Panc1 (cell line): ENCODE data around the gene GBP4. TPM values are rescaled to one million over a fixed set of nuclear protein-coding genes. Genes with fewer than 3 reads are reported as not detected.

Experiments
- ATAC-seq: fragments of 200-7000 bp; cut with Tn5 transposase; 2 replicates; pipeline ENCODE4 v1.9.1; 2020; ENCODE audit warnings: mild to moderate bottlenecking, moderate library complexity
- BruUV-seq: library from RNA; stranded (reverse); fragments of 400-500 nt; replicated peaks from 2 replicates; lab custom pipeline; 2021; lab: Mats Ljungman, UMichigan
- CTCF ChIA-PET: fragments of 300-600 bp; sonication (Branson Sonifier 250); formaldehyde crosslinking; loops from one replicate; lab custom pipeline; 2022; ENCODE audit warnings: antibody characterized with exemption; lab: Charles Lee
- POLR2A ChIA-PET: fragments of 300-600 bp; sonication (Branson Sonifier 250); formaldehyde crosslinking; loops from one replicate; lab custom pipeline; 2022; ENCODE audit warnings: antibody characterized with exemption; lab: Charles Lee
- DNase-seq: peaks from one replicate; pipeline ENCODE4 v3.0.0-alpha.2; 2010; ENCODE audit warnings: low read depth, low spot score
- H3K27ac ChIP-seq: 2 replicates; pipeline ENCODE4 v1.5.1; 2011; ENCODE audit warnings: mild to moderate bottlenecking, low read length, inconsistent platforms
- H3K27me3 ChIP-seq: fragments of 200-500 bp; sonication (Bioruptor generic); 2 replicates; pipeline ENCODE4 v1.6.0; 2014; ENCODE audit warnings: low read length, inconsistent platforms; ENCODE audit not compliant: control insufficient read depth, insufficient read depth
- H3K36me3 ChIP-seq: fragments of 200-500 bp; sonication (Bioruptor generic); 2 replicates; pipeline ENCODE4 v1.5.1; 2014; ENCODE audit warnings: inconsistent platforms, mild to moderate bottlenecking, low read length, moderate library complexity; ENCODE audit not compliant: control insufficient read depth, insufficient read depth
- H3K4me1 ChIP-seq: 2 replicates; pipeline ENCODE4 v1.5.1; 2011; ENCODE audit warnings: inconsistent platforms, mild to moderate bottlenecking, low read length, moderate library complexity; ENCODE audit not compliant: control insufficient read depth, insufficient read depth
- H3K4me3 ChIP-seq, 2 experiments: 2 replicates each; pipeline ENCODE4 v1.5.1; 2011 to 2012; ENCODE audit warnings: low read depth in 2 of 2, low read length in 2 of 2, mild to moderate bottlenecking in 2 of 2, inconsistent platforms in 1 of 2, moderate library complexity in 1 of 2
- H3K9me3 ChIP-seq: fragments of 200-500 bp; sonication (Bioruptor generic); 2 replicates; pipeline ENCODE4 v1.5.1; 2014; ENCODE audit warnings: low read depth, mild to moderate bottlenecking, inconsistent platforms, low read length, moderate library complexity; ENCODE audit not compliant: control insufficient read depth, insufficient read depth
- POLR2AphosphoS5 ChIP-seq: IDR thresholded peaks from 2 replicates; pipeline ENCODE4 v1.6.1; 2012; ENCODE audit warnings: mild to moderate bottlenecking, low read depth, low read length, moderate library complexity
- REST ChIP-seq, 2 experiments: IDR thresholded peaks; 2 replicates each; pipeline ENCODE4 v1.6.1; 2011 to 2012; ENCODE audit warnings: low read depth in 2 of 2, control low read depth in 1 of 2, low read length in 1 of 2, mild to moderate bottlenecking in 1 of 2, moderate library complexity in 1 of 2; ENCODE audit not compliant: insufficient read depth in 1 of 2
- SIN3A ChIP-seq: IDR thresholded peaks from 2 replicates; pipeline ENCODE4 v1.6.1; 2012; ENCODE audit warnings: low read depth, mild to moderate bottlenecking, low read length, moderate library complexity, borderline replicate concordance; ENCODE audit not compliant: insufficient read depth
- TCF7L2 ChIP-seq: IDR thresholded peaks from 2 replicates; pipeline ENCODE4 v1.6.1; 2011; ENCODE audit warnings: mild to moderate bottlenecking, low read depth, low read length, inconsistent platforms
- in situ Hi-C: cut with HindIII; loops from 2 replicates; pipeline ENCODE4 v1.10.0; 2016; ENCODE audit warnings: low sequenced_read_pairs, low pct_unique_long_range_greater_than_20kb
- intact Hi-C: fragments of 100-400 bp; cut with micrococcal nuclease; formaldehyde crosslinking; loops from one replicate; pipeline ENCODE4 v1.10.0; 2022; ENCODE audit not compliant: unreplicated experiment
- total RNA-seq: library from RNA; stranded (reverse); gene quantifications from one replicate; pipeline ENCODE4 v1.2.1, GENCODE V29; 2021; ENCODE audit not compliant: unreplicated experiment
- TF ChIP-seq, protein P1 (sequence below): fragments of 450-650 bp; IDR thresholded peaks from 2 replicates; pipeline ENCODE4 v1.5.1; 2017; ENCODE audit warnings: mild to moderate bottlenecking

GBP4 gene
- total RNA-seq, 1 experiment from 2014 or later: 3.3 TPM

DNA sequence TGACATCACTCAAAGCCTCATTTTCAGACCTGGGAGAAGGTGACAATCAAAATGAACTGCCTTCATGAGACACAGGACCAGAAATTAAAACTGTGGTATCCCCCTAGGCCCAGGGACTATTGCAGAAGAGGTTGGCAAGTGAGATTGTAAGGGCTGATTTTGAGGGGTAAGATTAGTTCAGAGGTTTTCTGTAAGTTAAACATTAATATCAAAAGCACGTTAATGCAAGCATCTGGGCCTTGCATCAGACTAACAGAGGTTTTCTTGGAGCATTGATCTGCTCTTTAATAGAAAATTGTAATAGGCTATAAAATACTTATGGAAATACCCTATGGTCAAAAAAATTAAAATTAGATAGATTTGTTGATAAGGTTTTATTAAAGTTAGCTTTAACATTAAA lies 14.6 kb upstream of the GBP4 start:
- Histone ChIP-seq H3K27ac (no peak overlapping the region), H3K4me3 (no peak overlapping the region), H3K27me3 (no peaks in the 10 kb centered on the region), H3K4me1 (no peaks in the 10 kb centered on the region), H3K9me3 (peaks cover 12% of the 10 kb centered on the region), H3K36me3 (no peaks in the 10 kb centered on the region)
- ATAC-seq (no peak), DNase-seq (no peak)
- no peak for TF ChIP-seq POLR2AphosphoS5
- no peak for TF ChIP-seq SIN3A
- no peak for TF ChIP-seq TCF7L2
- TF ChIP-seq, protein P1, sequence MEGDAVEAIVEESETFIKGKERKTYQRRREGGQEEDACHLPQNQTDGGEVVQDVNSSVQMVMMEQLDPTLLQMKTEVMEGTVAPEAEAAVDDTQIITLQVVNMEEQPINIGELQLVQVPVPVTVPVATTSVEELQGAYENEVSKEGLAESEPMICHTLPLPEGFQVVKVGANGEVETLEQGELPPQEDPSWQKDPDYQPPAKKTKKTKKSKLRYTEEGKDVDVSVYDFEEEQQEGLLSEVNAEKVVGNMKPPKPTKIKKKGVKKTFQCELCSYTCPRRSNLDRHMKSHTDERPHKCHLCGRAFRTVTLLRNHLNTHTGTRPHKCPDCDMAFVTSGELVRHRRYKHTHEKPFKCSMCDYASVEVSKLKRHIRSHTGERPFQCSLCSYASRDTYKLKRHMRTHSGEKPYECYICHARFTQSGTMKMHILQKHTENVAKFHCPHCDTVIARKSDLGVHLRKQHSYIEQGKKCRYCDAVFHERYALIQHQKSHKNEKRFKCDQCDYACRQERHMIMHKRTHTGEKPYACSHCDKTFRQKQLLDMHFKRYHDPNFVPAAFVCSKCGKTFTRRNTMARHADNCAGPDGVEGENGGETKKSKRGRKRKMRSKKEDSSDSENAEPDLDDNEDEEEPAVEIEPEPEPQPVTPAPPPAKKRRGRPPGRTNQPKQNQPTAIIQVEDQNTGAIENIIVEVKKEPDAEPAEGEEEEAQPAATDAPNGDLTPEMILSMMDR: no peak
- TF ChIP-seq REST (IDR thresholded peaks at IDR 0.05; ENCODE audit: insufficient read depth in 1 of 2, low read depth in 2 of 2, low read length in 1 of 2): no peak
- POLR2A ChIA-PET: no interaction called here
- CTCF ChIA-PET: no interaction called here
- no TSS peak for BruUV-seq
- intact Hi-C loops (no loop called here), in situ Hi-C loops (no loop called here)

GRCh38 chr1:89211035-89211634 lies 12.4 kb upstream of the GBP4 start:
- Histone ChIP-seq H3K36me3 (no peaks in the 10 kb centered on the region), H3K27me3 (no peaks in the 10 kb centered on the region), H3K9me3 (peaks cover 12% of the 10 kb centered on the region), H3K4me1 (no peaks in the 10 kb centered on the region), H3K4me3 (no peak overlapping the region), H3K27ac (no peak overlapping the region)
- intact Hi-C loops (no loop called here), in situ Hi-C loops (no loop called here)
- TF ChIP-seq SIN3A: no peak
- TF ChIP-seq, protein P1: no peak
- no peak for TF ChIP-seq POLR2AphosphoS5
- TF ChIP-seq REST (IDR thresholded peaks at IDR 0.05; ENCODE audit: insufficient read depth in 1 of 2, low read depth in 2 of 2, low read length in 1 of 2): no peak
- no peak for TF ChIP-seq TCF7L2
- no peak for ATAC-seq
- BruUV-seq: no TSS peak
- POLR2A ChIA-PET: no interaction called here
- no peak for DNase-seq
- CTCF ChIA-PET: no interaction called here
